GM23338 (cell line): ENCODE data around the gene EFHD2. TPM values are rescaled to one million over a fixed set of nuclear protein-coding genes. Genes with fewer than 3 reads are reported as not detected.

Experiments
- ATAC-seq: fragments of 200-7000 bp; cut with Tn5 transposase; 3 replicates; pipeline ENCODE4 v1.9.1; 2020
- DNase-seq: peaks from one replicate; pipeline ENCODE4 v3.0.0-alpha.2; 2015; ENCODE audit warnings: low spot score
- H2AFZ ChIP-seq: fragments of 200-600 bp; sonication (generic); 2 replicates; pipeline ENCODE4 v1.8.0; 2016; ENCODE audit warnings: antibody characterized with exemption, mild to moderate bottlenecking, moderate library complexity
- H3F3A ChIP-seq: fragments of 200-600 bp; sonication (generic); replicated peaks from 2 replicates; pipeline ENCODE4 v1.8.0; 2017; ENCODE audit warnings: antibody characterized with exemption, mixed run types, low read depth
- H3K27ac ChIP-seq: fragments of 200-600 bp; sonication (generic); 2 replicates; pipeline ENCODE4 v1.6.1; 2016; ENCODE audit warnings: low read depth
- H3K27me3 ChIP-seq: fragments of 200-600 bp; sonication (generic); 2 replicates; pipeline ENCODE4 v1.8.0; 2016; ENCODE audit warnings: mild to moderate bottlenecking, mixed run types, moderate library complexity; ENCODE audit not compliant: insufficient read depth
- H3K36me3 ChIP-seq: fragments of 200-600 bp; sonication (generic); 2 replicates; pipeline ENCODE4 v1.8.0; 2016; ENCODE audit warnings: mild to moderate bottlenecking; ENCODE audit not compliant: insufficient read depth
- H3K4me1 ChIP-seq: fragments of 200-600 bp; sonication (generic); 2 replicates; pipeline ENCODE4 v1.8.0; 2016; ENCODE audit warnings: mild to moderate bottlenecking, moderate library complexity; ENCODE audit not compliant: insufficient read depth
- H3K4me2 ChIP-seq: fragments of 200-600 bp; sonication (generic); 2 replicates; pipeline ENCODE4 v1.7.1; 2017; ENCODE audit warnings: mixed run types
- H3K4me3 ChIP-seq: fragments of 200-600 bp; sonication (generic); 2 replicates; pipeline ENCODE4 v1.6.1; 2016; ENCODE audit warnings: mixed run types
- H3K79me2 ChIP-seq: fragments of 200-600 bp; sonication (generic); replicated peaks from 2 replicates; pipeline ENCODE4 v1.8.0; 2017; ENCODE audit warnings: mild to moderate bottlenecking; ENCODE audit not compliant: insufficient read depth
- H3K9me2 ChIP-seq: fragments of 200-600 bp; sonication (generic); 2 replicates; pipeline ENCODE4 v1.8.0; 2017; ENCODE audit not compliant: insufficient read depth
- H4K20me1 ChIP-seq: fragments of 200-600 bp; sonication (generic); replicated peaks from 2 replicates; pipeline ENCODE4 v1.8.0; 2017; ENCODE audit warnings: mild to moderate bottlenecking; ENCODE audit not compliant: insufficient read depth
- H3K27ac Mint-ChIP-seq: 2 replicates; pipeline ENCODE4 v1.8.0; 2020; ENCODE audit warnings: inconsistent platforms, mild to moderate bottlenecking, moderate library complexity, mixed read lengths
- H3K27me3 Mint-ChIP-seq: 3 replicates; pipeline ENCODE4 v1.8.0; 2022; ENCODE audit warnings: low read depth, mild to moderate bottlenecking, moderate library complexity, mixed read lengths, inconsistent platforms; ENCODE audit not compliant: insufficient read depth, poor library complexity
- H3K36me3 Mint-ChIP-seq: 3 replicates; pipeline ENCODE4 v1.8.0; 2021; ENCODE audit warnings: low read depth, mild to moderate bottlenecking, inconsistent platforms, moderate library complexity, mixed read lengths
- H3K4me1 Mint-ChIP-seq: 3 replicates; pipeline ENCODE4 v1.8.0; 2020; ENCODE audit warnings: mild to moderate bottlenecking, inconsistent platforms, mixed read lengths
- H3K4me3 Mint-ChIP-seq: 3 replicates; pipeline ENCODE4 v1.8.0; 2021; ENCODE audit warnings: moderate library complexity, mild to moderate bottlenecking, inconsistent platforms, mixed read lengths
- H3K9me3 Mint-ChIP-seq: 3 replicates; pipeline ENCODE4 v1.8.0; 2020; ENCODE audit warnings: moderate library complexity, mild to moderate bottlenecking, inconsistent platforms, mixed read lengths
- CREB1 ChIP-seq: fragments of 250-450 bp; sonication (Bioruptor Pico); IDR thresholded peaks from 2 replicates; pipeline ENCODE4 v1.5.0; 2020; ENCODE audit warnings: low read depth, mild to moderate bottlenecking, moderate library complexity
- CTCF ChIP-seq, 2 experiments: fragments of 200-600 bp in 1 of 2; sonication (generic) in 1 of 2; conservative IDR thresholded peaks; 2 replicates each; pipeline versions ENCODE4 v1.5.1 to v1.6.1; 2016 to 2017; ENCODE audit warnings: antibody characterized with exemption in 2 of 2, low read depth in 2 of 2, mild to moderate bottlenecking in 2 of 2, moderate library complexity in 1 of 2
- ETS1 ChIP-seq: IDR thresholded peaks from 2 replicates; pipeline ENCODE4 v1.6.1; 2016; ENCODE audit warnings: antibody characterized with exemption
- EZH2phosphoT487 ChIP-seq: fragments of 200-600 bp; sonication (generic); IDR thresholded peaks from one replicate; pipeline ENCODE4 v1.8.1; 2018; ENCODE audit warnings: antibody characterized with exemption; ENCODE audit not compliant: unreplicated experiment
- JUNB ChIP-seq: IDR thresholded peaks from one replicate; pipeline ENCODE4 v1.6.1; 2016; ENCODE audit warnings: antibody characterized with exemption; ENCODE audit not compliant: unreplicated experiment
- NANOG ChIP-seq: IDR thresholded peaks from 2 replicates; pipeline ENCODE4 v1.6.1; 2016; ENCODE audit warnings: antibody characterized with exemption, borderline replicate concordance
- POLR2AphosphoS5 ChIP-seq: IDR thresholded peaks from 2 replicates; pipeline ENCODE4 v1.6.1; 2016; ENCODE audit warnings: antibody characterized with exemption, low read depth
- REST ChIP-seq: IDR thresholded peaks from one replicate; pipeline ENCODE4 v1.6.1; 2018; ENCODE audit warnings: antibody characterized with exemption; ENCODE audit not compliant: unreplicated experiment
- ZNF331 ChIP-seq: fragments of 250-450 bp; sonication (Bioruptor Pico); IDR thresholded peaks from 2 replicates; pipeline ENCODE4 v1.5.0; 2020; ENCODE audit warnings: low read depth, mild to moderate bottlenecking, moderate library complexity
- ZNF462 ChIP-seq: fragments of 250-450 bp; sonication (Bioruptor Pico); IDR thresholded peaks from 2 replicates; pipeline ENCODE4 v1.5.0; 2020; ENCODE audit warnings: mild to moderate bottlenecking, moderate library complexity
- polyA plus RNA-seq: library from polyadenylated mRNA; unstranded; fragments of >200 nt; fragmentation: Nextera tagmentation; extraction: Ambion mirVana; gene quantifications from 2 replicates; pipeline ENCODE4 v1.2.1, GENCODE V29; 2016
- total RNA-seq: library from RNA; depleted of rRNA; stranded (reverse); fragments of >200 nt; shearing (Covaris generic); gene quantifications from 2 replicates; pipeline ENCODE4 v1.2.3, GENCODE V29; 2014

The EFHD2 gene
- total and polyA plus RNA-seq, 2 experiments from 2014 or later: 22.8 to 23.7 TPM

- no peak for TF ChIP-seq ETS1
- no peak for TF ChIP-seq NANOG
- no peak for TF ChIP-seq EZH2phosphoT487
- no peak for TF ChIP-seq JUNB
- TF ChIP-seq POLR2AphosphoS5: no peak
- no peak for TF ChIP-seq CREB1 (CRISPR knock-in tag)
Measured at GRCh38 chr1:15445390-15446122, 35.9 kb downstream of the EFHD2 start (continued).

- H3F3A ChIP-seq: no peaks in the 10 kb centered on the region
- no peaks in the 10 kb centered on the region for H3K79me2 ChIP-seq
- Mint-ChIP-seq H3K27ac (no peak overlapping the region), H3K9me3 (peaks cover 4% of the 10 kb centered on the region), H3K27me3 (peaks cover 13% of the 10 kb centered on the region), H3K4me3 (no peak overlapping the region), H3K4me1 (no peaks in the 10 kb centered on the region), H3K36me3 (no peaks in the 10 kb centered on the region; the same call in 2 of the 3 replicates)
- no peak overlapping the region for H3K4me3 ChIP-seq
- H3K27me3 ChIP-seq: no peaks in the 10 kb centered on the region
- no peak overlapping the region for H2AFZ ChIP-seq
- H3K9me2 ChIP-seq: no peaks in the 10 kb centered on the region
- no peak overlapping the region for H3K4me2 ChIP-seq
- no peaks in the 10 kb centered on the region for H3K4me1 ChIP-seq
- ATAC-seq (no peak), DNase-seq (no peak)
- no peak overlapping the region for H3K27ac ChIP-seq
- H3K36me3 ChIP-seq: no peaks in the 10 kb centered on the region
- no peaks in the 10 kb centered on the region for H4K20me1 ChIP-seq
- TF ChIP-seq NANOG: no peak
- TF ChIP-seq ETS1: no peak
- no peak for TF ChIP-seq JUNB
- no peak for TF ChIP-seq POLR2AphosphoS5
- TF ChIP-seq CREB1 (CRISPR knock-in tag): no peak
- TF ChIP-seq ZNF462 (CRISPR knock-in tag): no peak
- TF ChIP-seq ZNF331 (CRISPR knock-in tag): no peak
- no peak for TF ChIP-seq REST
- TF ChIP-seq CTCF (conservative IDR thresholded peaks at IDR 0.05; ENCODE audit: low read depth in 2 of 2): no peak
Measured at GRCh38 chr1:15446212-15446611, 36.5 kb downstream of the EFHD2 start.
